Fibroblast of skin of left quadriceps (primary cell): Measurements from ENCODE around the gene GIMAP4.
"Not testable (repeated sequence)": the region's sequence is repeated elsewhere in the genome, so short reads cannot be mapped to it uniquely, and the experiment has no call there.

ENCODE experiments used
- DNase-seq, 2 experiments: peaks; one replicate each; pipeline ENCODE4 v3.0.0-alpha.2; 2013; ENCODE audit warnings: low read depth in 2 of 2

The GIMAP4 gene

DNA sequence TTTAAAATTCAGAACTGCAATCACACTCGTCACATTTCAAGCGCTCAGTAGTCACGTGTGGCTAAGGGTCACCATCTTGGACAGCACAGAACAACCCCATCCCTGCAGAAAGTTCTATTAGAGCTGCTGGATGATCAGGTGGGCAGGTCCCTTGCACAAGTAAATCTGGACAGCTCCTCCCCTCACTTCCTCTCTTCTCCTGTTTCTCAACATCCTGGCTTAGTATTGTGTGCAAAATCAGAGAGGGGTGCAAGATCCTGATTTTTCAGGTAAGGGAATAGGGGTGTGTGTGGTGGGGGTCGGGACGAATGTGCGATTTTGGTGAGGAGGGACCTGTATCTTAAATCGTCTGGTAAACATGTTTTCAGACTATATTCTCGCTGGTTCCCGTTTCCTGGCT is at the start of gene GIMAP4:
TSS of gene GIMAP4 (plus strand) at position 222 of the 400 bp plus-strand sequence. CDS start 2,512 bp downstream, outside the sequence.
- no peak for DNase-seq

DNA sequence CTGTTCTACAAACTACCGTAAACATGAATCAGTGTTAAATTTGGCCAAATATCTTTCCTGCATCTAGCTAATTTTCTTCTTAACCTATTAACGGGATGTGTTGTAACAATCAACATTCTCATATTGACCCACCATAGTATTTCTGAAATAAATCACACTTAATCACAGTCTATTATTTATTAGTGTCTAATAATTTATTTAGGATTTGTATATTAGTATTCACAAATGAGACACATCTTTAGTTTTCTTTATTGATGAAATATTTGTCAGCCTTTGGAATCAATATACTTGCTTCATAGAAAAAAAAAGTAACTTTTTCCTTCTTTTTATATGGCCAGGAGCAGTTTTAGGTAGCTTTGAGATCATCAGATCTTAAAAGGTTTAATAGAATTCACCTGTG is 47.9 kb upstream of the GIMAP4 start:
- no peak for DNase-seq

DNA sequence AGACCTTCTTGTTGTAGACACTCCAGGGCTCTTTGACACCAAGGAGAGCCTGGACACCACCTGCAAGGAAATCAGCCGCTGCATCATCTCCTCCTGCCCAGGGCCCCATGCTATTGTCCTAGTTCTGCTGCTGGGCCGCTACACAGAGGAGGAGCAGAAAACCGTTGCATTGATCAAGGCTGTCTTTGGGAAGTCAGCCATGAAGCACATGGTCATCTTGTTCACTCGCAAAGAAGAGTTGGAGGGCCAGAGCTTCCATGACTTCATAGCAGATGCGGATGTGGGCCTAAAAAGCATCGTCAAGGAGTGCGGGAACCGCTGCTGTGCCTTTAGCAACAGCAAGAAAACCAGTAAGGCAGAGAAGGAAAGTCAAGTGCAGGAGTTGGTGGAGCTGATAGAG is 47.0 kb upstream of the GIMAP4 start:
- no peak for DNase-seq

DNA sequence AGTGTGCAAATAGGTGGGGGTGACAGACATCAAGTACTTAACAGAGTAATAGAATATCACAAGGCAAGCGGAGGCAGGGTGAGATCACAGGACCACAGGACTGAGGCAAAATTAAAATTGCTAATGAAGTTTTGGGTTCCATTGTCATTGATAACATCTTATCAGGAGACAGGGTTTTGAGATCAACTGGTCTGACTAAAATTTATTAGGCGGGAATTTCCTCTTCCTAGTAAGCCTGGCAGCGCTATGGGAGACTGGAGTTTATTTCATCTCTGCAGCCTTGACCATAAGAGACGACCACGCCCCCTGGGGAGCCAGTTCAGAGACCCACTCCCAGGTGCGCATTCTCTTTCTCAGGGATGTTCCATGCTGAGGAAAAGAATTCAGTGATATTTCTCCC is 44.3 kb upstream of the GIMAP4 start:
- DNase-seq = not testable (repeated sequence)

DNA sequence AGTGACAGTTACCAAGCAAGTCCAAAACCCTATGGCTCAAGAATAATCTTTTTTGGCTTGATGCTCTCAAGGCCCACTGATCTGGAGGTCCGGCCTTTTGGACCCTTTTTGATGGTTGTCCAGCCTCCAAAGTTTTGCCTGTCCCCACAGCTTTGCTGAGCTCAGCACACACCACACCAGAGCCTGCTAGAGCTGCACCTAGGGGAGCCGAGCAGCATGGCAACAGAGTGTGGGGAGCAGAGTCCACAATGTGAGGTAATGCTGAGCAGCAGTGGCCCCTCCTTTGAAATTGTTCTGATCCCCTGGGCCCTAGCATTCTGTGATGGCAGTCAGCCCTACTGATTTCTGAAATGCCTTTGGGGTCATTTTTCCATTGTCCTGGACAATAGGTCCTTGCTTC is 43.2 kb upstream of the GIMAP4 start:
- DNase-seq = no peak

DNA sequence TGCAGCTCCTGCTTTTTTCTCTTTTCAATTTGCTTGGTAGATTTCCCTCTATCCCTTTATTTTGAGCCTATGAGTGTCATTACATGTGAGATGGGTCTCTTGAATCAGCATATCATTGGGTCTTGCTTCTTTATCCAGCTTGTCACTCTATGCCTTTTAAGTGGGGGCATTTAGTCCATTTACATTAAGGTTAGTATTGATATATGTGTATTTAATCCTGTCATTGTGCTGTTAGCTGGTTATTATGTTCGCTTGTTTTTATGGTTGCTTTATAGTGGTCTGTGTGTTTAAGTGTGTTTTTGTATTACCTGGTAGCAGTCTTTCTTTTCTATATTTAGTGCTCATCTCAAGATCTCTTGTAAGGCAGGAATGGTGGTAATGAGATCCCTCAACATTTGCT is 35.5 kb upstream of the GIMAP4 start:
- DNase-seq = no peak

DNA sequence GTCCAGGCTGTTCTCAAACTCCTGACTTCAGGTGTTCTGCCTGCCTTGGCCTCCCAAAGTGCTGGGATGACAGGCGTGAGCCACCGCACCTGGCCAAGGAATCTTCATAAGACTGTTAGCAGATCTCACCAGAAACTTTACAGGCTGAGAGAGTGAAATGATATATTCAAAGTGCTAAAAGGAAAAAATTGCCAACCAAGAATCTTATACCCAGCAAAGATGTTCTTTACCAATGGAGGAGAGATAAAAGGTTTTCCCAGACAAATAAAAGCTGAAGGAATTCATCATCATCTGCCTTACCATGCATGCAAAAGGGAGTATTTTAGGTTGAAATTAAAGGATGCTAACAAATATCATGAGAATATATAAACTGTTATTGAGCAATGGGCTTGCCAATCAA is 28.9 kb upstream of the GIMAP4 start:
- no peak for DNase-seq

DNA sequence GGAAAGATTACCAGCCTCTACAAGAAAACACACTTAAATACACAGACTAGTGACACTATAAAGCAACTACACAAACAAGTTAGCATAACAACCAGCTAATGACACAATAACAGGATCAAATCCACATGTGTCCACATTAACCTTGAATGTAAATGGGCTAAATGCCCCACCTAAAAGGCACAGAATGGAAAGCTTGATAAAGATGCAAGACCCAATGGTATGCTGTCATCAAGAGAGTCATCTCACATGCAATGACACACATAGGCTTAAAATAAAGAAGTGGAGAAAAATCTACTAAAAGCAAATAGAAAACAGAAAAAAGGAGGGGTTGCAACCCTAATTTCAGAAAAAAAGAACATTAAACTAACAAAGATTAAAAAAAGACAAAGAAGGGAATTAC is 14.0 kb upstream of the GIMAP4 start:
- DNase-seq = no peak

DNA sequence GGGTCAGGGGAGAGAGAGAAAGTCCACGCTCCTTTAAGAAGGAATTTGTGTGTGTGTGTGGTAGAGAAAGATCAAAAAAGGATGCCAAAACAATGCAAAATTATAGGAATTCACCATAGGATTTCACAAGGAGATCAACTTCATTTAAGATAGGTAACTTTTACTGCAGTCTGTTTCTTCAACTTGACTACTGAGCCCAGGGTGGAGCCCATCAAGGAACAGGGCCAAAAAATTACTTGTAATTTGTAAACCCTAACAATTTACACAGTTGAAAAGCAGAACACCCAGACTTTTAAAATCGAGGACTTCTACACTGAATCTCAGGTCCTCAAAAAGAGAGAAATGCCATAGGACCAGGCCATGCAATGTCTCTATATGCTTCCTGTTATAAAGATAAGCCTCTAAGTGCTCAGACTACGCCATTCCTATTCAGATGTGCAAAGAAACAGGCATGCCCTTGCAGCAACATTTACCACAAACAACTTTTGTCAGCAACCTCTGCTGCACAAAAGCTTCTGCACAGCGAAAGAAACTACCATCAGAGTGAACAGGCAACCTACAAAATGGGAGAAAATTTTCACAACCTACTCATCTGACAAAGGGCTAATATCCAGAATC is 10.6 kb upstream of the GIMAP4 start:
- no peak for DNase-seq

DNA sequence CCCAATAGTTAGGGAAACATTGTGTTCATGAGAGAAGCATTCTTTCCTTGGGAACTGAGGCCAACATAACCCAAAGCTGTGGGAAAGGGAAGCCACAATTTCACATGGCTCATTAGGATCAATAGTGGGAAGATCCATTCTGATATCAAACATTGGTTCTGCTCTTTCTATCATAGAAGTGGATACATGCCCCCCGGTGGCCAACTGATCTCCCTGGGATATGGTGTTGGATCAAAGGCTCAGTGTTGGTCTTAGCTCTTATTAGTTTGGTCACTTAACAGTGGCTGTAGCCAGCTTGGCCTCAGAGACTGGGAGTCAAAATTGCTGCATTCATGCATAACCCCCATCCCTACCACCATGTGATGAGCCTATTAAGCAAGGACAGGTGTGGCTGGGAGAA is 6.7 kb upstream of the GIMAP4 start:
- DNase-seq = no peak

DNA sequence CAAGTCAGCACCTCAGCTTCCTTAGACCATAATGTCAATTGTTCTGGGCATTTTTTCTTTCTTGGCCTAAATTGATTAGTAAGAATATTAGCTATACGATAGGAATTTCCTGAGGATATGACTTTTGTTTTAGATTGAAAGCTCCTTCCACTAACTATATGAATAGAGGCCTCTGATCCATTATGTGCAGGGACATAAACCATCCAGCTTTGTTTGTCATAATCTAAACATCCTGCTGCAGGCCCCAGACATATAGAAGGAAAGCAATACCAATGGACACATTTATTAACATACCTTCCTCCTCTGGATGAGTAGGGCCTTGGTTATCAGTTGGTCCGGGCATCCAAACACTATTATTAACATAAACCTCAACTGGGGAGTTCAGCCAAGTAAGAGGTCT is 4.3 kb upstream of the GIMAP4 start:
- no peak for DNase-seq

DNA sequence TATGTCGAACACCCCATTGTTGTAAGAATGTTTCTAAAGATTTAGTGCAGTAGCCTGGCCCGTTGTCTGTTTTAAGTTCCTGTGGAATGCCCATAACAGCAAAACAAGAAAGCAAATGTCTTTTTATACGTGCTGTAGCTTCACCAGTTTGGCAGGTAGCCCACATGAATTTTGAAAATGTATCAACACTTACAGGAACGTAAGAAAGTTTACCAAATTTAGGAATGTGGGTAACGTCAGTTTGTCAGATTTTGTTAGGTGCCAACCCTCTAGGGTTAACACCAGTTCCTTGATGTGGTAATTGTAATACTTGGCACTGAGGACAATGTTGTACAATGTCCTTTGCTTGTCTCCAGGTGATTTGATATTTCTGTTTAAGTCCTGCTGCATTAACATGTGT is 3.2 kb upstream of the GIMAP4 start:
- no peak for DNase-seq

DNA sequence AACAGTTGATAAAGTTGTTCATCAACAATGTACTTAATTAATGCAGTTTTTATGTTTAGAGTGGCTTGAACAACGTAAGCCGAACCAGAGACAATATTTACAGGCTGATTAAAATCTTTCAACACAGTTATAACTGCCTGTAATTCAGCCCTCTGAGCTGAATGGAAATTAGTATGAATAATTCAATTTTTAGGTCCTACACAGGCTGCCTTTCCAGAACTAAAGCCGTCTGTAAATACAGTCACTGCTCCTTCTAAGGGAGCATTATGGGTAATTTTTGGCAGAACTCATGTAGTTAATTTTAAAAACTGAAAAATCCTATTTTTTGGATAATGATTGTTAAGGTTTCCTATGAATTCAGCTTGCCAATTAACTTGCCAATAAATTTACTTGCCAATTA is 2.6 kb upstream of the GIMAP4 start:
- no peak for DNase-seq

DNA sequence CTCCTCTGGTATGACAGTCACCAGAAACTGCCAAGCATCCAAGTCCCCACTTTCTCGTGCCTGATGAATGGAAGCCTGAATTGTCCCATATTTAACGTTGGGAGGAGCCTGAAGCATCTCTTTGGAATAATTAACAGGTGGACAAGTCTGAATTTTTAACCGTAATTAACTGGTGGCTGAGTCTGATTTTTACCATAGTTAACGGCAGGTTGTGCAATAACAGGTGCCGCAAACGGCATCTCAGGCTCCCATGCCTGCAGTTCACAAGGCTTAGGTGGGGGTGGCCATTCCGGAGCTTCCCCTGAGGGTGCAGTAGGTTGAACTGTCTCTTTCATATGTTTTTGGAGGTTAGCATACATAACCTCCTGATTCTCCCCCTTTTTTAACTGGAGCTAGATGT is 2.0 kb upstream of the GIMAP4 start:
- no peak for DNase-seq

DNA sequence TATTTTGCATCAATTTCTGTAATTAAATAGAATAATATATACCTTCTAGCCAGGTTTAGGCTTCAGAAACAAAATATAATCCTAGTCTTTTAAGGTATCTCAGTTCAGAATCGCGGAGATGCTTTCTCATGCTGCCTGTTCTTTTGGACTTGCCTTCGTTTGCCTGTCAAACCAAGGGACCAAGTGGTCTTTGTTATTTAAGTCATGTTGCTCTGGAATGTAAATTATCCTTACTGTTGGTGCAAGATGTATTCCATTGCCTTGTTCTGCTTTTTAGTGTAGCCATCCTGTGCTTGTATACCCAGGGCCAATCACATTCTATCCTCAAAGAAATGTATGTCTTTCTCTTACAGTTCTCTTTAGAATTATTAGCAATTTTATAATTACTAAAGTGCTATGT is 1.1 kb upstream of the GIMAP4 start:
- DNase-seq = no peak

DNA sequence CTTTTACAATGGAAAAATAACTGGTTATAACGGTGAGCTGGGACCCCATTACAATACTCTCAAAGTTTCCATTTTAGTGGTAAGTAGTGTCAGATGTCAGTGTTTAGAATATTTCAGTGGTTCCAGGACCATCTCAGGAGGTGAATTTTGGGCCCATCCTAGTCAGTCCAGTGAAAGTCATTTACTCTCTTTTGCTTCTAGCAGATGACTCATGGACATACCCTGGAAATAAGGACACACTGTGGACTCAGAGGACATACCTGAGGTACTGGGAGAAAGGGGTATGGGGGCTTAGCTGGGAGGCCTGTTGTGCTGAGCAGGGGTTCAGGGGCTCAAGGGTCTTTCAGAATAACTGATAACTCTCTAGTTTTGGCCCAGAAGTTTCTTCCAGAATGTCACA is 618 bp upstream of the GIMAP4 start:
- DNase-seq = no peak

DNA sequence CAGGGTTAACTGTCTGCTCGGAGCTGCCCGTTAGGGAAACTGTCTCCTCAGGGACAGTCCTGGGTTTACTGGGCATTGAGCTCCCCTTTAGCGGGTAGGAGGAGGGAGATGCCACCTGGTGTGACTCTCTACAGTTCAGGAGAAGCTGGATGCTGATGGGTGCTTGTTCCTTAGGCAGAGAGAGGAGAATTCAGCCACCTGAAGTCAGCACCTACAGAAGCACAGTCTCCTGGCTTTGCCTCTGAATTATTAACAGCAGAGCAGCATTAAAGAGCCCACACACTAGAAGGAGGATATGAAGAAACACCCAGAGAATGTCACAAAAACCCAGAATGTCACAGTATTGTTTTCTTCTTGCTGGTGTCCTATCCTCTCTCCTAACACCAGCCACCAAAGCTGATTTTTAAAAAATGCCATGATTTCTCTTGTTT is 696 bp downstream of the GIMAP4 start:
- DNase-seq = no peak

DNA sequence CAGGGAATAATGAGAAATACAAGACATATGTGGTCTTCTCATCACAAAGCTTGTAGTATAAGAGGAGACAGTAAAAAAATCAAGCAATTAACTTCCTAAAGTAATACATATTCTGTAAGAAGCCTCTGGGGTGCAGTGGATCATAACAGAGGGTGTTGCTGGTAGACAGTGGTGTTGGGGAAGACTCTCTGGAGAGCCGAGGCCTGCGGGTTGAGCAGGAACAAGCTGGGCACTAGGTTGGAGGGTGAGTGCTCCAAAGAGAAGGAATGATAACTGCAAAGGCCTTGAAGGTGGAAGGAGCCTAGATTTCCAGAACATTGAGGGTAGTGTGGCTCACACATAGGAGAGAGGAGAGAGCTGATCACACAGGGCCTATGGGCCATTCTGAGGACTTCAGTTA is 1.5 kb downstream of the GIMAP4 start:
- no peak for DNase-seq

DNA sequence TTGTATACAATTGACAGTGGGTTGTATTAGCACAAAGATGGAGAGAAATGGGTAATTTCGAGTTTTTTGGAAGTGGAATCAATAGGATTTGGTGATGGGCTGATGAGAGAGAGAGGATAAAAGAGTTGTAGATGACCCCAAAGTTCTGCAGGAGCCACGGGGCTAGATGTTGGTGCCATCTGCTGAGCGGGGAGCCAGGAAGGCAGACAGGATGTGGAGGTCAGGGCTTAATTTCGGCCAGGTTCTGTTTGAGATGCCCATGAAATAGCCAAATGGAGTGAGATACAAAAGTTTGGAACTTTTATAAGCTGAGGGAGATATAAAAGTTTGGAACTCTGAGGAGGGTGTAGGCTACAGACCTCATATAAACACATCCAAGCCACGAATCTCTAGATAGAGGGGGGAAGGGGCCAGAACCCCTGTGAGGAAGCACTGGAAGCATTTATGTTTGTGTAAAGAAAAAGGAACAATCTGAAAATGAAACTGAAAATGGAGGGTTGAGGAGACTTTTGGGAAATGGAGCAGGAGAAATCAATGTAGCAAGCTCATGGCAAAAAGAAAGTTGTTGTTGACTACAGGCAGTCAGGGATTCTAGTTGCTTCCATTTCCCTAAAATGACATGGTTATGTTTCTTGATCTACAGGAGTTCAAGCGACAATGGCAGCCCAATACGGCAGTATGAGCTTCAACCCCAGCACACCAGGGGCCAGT is 2.2 kb downstream of the GIMAP4 start:
- no peak for DNase-seq

DNA sequence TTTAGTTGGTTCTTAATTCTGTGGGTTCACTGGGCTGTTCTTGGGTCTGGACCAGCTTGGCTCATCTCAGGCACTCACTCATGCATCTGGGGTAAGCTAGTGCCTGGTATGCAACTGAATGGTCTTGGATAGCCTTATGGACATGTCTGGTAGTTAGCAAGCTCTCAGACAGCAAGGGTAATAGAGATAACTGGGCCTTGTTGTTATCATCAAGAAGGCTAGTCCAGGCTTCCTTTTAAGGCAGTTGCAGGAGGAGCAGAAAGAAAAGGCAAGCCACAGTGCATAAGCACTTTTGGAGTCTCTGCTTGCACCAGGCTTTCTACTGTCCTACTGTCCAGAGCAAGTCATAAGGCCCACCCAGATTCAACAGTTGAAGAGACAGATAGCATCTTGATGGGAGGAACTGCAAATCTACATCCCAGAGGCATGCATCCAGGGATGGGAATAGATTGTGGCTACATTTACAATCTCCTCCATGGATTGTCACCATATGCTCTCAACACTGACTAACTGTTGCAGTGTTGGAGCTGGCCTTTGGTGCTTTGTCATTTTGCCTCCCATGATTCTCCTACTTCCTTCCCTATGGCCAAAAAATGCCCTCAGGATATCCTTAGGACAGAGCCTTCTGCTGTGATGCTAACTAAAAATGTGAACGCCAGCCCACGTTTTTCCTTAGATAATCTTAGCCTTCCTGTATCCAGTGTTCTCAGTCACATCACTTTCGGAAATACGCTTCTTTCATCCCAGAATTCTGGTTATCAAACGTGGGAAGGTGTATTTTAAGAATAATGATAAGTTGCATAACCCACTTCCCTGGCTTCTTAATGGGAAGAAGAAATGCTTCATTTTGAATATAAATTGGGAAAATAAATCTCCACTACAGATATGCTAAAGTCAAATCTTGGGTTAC is 3.6 kb downstream of the GIMAP4 start:
- DNase-seq = no peak

DNA sequence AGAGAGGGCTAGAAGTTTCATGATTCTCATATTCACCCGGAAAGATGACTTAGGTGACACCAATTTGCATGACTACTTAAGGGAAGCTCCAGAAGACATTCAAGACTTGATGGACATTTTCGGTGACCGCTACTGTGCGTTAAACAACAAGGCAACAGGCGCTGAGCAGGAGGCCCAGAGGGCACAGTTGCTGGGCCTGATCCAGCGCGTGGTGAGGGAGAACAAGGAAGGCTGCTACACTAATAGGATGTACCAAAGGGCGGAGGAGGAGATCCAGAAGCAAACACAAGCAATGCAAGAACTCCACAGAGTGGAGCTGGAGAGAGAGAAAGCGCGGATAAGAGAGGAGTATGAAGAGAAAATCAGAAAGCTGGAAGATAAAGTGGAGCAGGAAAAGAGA is 5.3 kb downstream of the GIMAP4 start:
- no peak for DNase-seq

DNA sequence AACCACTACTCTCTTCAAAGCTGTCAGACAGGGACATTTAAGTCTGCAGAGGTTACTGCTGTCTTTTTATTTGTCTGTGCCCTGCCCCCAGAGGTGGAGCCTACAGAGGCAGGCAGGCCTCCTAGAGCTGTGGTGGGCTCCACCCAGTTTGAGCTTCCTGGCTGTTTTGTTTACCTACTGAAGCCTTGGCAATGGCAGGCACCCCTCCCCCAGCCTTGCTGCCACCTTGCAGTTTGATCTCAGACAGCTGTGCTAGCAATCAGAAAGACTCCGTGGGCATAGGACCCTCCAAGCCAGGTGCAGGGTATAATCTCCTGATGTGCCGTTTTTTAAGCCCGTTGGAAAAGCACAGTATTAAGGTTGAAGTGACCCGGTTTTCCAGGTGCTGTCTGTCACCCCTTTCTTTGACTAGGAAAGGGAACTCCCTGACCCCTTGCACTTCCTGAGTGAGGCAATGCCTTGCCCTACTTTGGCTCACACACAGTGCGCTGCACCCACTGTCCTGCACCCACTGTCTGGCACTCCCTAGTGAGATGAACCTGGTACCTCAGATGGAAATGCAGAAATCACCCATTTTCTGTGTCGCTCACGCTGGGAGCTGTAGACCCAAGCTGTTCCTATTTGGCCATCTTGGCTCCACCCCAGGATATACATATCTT is 12.9 kb downstream of the GIMAP4 start:
- not testable (repeated sequence) for DNase-seq
